ENCODE measurements around the gene FZR1. TPM values are rescaled to one million over a fixed set of nuclear protein-coding genes. Genes with fewer than 3 reads are reported as not detected.

FZR1 gene
- total RNA-seq, 1 experiment from 2014 or later, result 59.1 TPM

GRCh38 chr19:3547767-3548282 lies 41.7 kb downstream of the FZR1 start:
- no peaks in the 10 kb centered on the region for H3K9me3 Mint-ChIP-seq (ENCODE audit: unreplicated experiment)
- TF ChIP-seq, protein P1, sequence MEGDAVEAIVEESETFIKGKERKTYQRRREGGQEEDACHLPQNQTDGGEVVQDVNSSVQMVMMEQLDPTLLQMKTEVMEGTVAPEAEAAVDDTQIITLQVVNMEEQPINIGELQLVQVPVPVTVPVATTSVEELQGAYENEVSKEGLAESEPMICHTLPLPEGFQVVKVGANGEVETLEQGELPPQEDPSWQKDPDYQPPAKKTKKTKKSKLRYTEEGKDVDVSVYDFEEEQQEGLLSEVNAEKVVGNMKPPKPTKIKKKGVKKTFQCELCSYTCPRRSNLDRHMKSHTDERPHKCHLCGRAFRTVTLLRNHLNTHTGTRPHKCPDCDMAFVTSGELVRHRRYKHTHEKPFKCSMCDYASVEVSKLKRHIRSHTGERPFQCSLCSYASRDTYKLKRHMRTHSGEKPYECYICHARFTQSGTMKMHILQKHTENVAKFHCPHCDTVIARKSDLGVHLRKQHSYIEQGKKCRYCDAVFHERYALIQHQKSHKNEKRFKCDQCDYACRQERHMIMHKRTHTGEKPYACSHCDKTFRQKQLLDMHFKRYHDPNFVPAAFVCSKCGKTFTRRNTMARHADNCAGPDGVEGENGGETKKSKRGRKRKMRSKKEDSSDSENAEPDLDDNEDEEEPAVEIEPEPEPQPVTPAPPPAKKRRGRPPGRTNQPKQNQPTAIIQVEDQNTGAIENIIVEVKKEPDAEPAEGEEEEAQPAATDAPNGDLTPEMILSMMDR (IDR thresholded peaks at IDR 0.05; ENCODE audit: insufficient read depth in 1 of 2, low read depth in 1 of 2, low read length in 1 of 2, severe bottlenecking in 1 of 2, unreplicated experiment in 1 of 2), result no peak
- no peak for DNase-seq
- Histone ChIP-seq H3K4me1 (no peaks in the 10 kb centered on the region), H3K4me3 (ENCODE audit: low read depth, low read length) (no peak overlapping the region), H3K27me3 (replicated peaks; ENCODE audit: control insufficient read depth, insufficient read depth, low read length) (no peaks in the 10 kb centered on the region), H3K36me3 (ENCODE audit: control insufficient read depth, insufficient read depth, low read length) (no peaks in the 10 kb centered on the region; the same call in 1 of the 2 replicates), H3K9me3 (no peaks in the 10 kb centered on the region)
- no peak overlapping the region for H3K27ac Mint-ChIP-seq (ENCODE audit: unreplicated experiment)
- peaks cover 54% of the 10 kb centered on the region for H3K36me3 Mint-ChIP-seq (ENCODE audit: insufficient read depth, unreplicated experiment)
- intact Hi-C loops (cut with micrococcal nuclease; ENCODE audit: unreplicated experiment), result no loop called here
- CTCF ChIA-PET, result interaction anchor here (0.6 kb wide), 1 partner anchor 658 kb away, joined by 3 read pairs; no protein-coding TSS in a partner anchor
- no TSS peak for BruUV-seq (replicated peaks)
- H3K4me1 Mint-ChIP-seq (ENCODE audit: low read depth, unreplicated experiment), result no peaks in the 10 kb centered on the region
- no peak overlapping the region for H3K4me3 Mint-ChIP-seq (ENCODE audit: unreplicated experiment)
- POLR2A ChIA-PET, result no interaction called here
- no peaks in the 10 kb centered on the region for H3K27me3 Mint-ChIP-seq (ENCODE audit: insufficient read depth, unreplicated experiment)

- POLR2A ChIA-PET, result no interaction called here
- Histone ChIP-seq H3K36me3 (ENCODE audit: control insufficient read depth, insufficient read depth, low read length) (no peaks in the 10 kb centered on the region; the same call in 1 of the 2 replicates), H3K27me3 (replicated peaks; ENCODE audit: control insufficient read depth, insufficient read depth, low read length) (no peaks in the 10 kb centered on the region), H3K9me3 (no peaks in the 10 kb centered on the region), H3K4me3 (ENCODE audit: low read depth, low read length) (no peak overlapping the region), H3K4me1 (no peaks in the 10 kb centered on the region)
- CTCF ChIA-PET, result no interaction called here
- H3K27me3 Mint-ChIP-seq (ENCODE audit: insufficient read depth, unreplicated experiment), result no peaks in the 10 kb centered on the region
- BruUV-seq (replicated peaks), result no TSS peak
- intact Hi-C loops (cut with micrococcal nuclease; ENCODE audit: unreplicated experiment), result no loop called here
- no peak overlapping the region for H3K27ac Mint-ChIP-seq (ENCODE audit: unreplicated experiment)
- DNase-seq, result no peak
- no peak overlapping the region for H3K4me3 Mint-ChIP-seq (ENCODE audit: unreplicated experiment)
- peaks cover 57% of the 10 kb centered on the region for H3K36me3 Mint-ChIP-seq (ENCODE audit: insufficient read depth, unreplicated experiment)
- no peaks in the 10 kb centered on the region for H3K9me3 Mint-ChIP-seq (ENCODE audit: unreplicated experiment)
- H3K4me1 Mint-ChIP-seq (ENCODE audit: low read depth, unreplicated experiment), result no peaks in the 10 kb centered on the region
- TF ChIP-seq, protein P1 (IDR thresholded peaks at IDR 0.05; ENCODE audit: insufficient read depth in 1 of 2, low read depth in 1 of 2, low read length in 1 of 2, severe bottlenecking in 1 of 2, unreplicated experiment in 1 of 2), result no peak
Observed at GRCh38 chr19:3548606-3549005, 42.5 kb downstream of the FZR1 start.

DNA sequence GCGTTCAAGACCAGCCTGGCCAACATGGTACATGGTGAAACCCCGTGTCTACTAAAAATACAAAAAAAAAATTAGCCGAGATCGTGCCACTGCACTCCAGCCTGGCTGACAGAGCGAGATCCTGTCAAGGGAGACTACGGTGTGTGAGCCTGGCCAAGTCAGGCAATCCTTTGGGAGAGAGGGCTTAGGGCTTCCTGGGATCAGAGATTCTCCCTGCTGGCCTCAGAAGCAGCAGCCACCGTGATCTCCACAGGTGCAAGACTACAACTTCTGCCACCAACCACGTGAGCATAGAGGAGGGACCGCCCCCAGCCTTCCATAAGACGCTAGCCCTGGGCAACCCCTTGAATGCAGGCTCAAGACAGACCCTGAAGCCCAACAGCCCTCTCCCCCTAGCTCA lies 43.7 kb downstream of the FZR1 start:
- DNase-seq, result no peak
- H3K36me3 Mint-ChIP-seq (ENCODE audit: insufficient read depth, unreplicated experiment), result peaks cover 49% of the 10 kb centered on the region
- no peaks in the 10 kb centered on the region for H3K27me3 Mint-ChIP-seq (ENCODE audit: insufficient read depth, unreplicated experiment)
- POLR2A ChIA-PET, result no interaction called here
- no peak overlapping the region for H3K27ac Mint-ChIP-seq (ENCODE audit: unreplicated experiment)
- Histone ChIP-seq H3K4me1 (no peaks in the 10 kb centered on the region), H3K9me3 (no peaks in the 10 kb centered on the region), H3K36me3 (ENCODE audit: control insufficient read depth, insufficient read depth, low read length) (no peaks in the 10 kb centered on the region; the same call in 1 of the 2 replicates), H3K27me3 (replicated peaks; ENCODE audit: control insufficient read depth, insufficient read depth, low read length) (no peaks in the 10 kb centered on the region), H3K4me3 (ENCODE audit: low read depth, low read length) (no peak overlapping the region)
- H3K9me3 Mint-ChIP-seq (ENCODE audit: unreplicated experiment), result no peaks in the 10 kb centered on the region
- H3K4me3 Mint-ChIP-seq (ENCODE audit: unreplicated experiment), result no peak overlapping the region
- CTCF ChIA-PET, result no interaction called here
- no peaks in the 10 kb centered on the region for H3K4me1 Mint-ChIP-seq (ENCODE audit: low read depth, unreplicated experiment)
- intact Hi-C loops (cut with micrococcal nuclease; ENCODE audit: unreplicated experiment), result loop anchor here (10.0 kb wide), 1 partner anchor 75 kb away; the partner anchor contains the start of gene CACTIN
- BruUV-seq (replicated peaks), result no TSS peak
- TF ChIP-seq, protein P1 (IDR thresholded peaks at IDR 0.05; ENCODE audit: insufficient read depth in 1 of 2, low read depth in 1 of 2, low read length in 1 of 2, severe bottlenecking in 1 of 2, unreplicated experiment in 1 of 2), result no peak

All from Caco-2 (cell line).